ENCODE measurements around the gene DUOXA1. TPM values are rescaled to one million over a fixed set of nuclear protein-coding genes. Genes with fewer than 3 reads are reported as not detected.

Gene DUOXA1
- polyA plus RNA-seq, 4 donors = 0.18 to 0.89 (median 0.37) TPM

DNA sequence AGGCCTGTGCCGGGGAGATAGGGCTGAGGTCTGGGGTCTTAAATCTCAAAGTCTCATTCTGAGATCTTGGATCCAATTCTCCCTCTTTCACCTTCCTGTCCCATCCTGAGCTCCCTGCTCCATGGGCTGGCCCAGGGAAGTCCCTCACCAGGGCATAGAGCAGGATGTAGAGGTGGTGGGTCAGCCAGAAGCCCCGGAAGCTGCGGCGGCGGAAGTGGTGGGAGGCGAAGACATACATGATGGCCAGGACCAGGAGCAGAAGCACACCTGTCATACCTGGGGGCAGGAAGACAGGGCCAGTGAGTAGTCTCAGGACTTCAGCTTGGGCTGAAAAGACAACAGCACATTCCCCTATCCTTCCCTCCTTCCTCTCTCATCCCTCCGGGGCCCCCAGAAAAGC, 32.2 kb downstream of the DUOXA1 start:
- H3K9me3 ChIP-seq (ENCODE audit: control insufficient read depth in 2 of 2, insufficient read depth in 1 of 2, low read depth in 1 of 2, low read length in 1 of 2) = no peaks in the 10 kb centered on the region
- DNase-seq (no peak), FAIRE-seq (no peak)
- H3K4me1 ChIP-seq (ENCODE audit: control insufficient read depth in 3 of 3, insufficient read depth in 2 of 3, low read depth in 1 of 3, low read length in 2 of 3) = no peaks in the 10 kb centered on the region
- H3K36me3 ChIP-seq (ENCODE audit: control insufficient read depth in 3 of 3, insufficient read depth in 2 of 3, low read depth in 1 of 3, low read length in 3 of 3) = no peaks in the 10 kb centered on the region
- peaks cover 0 to 9% (median 0%) of the 10 kb centered on the region in 3 donors for H3K27me3 ChIP-seq (ENCODE audit: control insufficient read depth in 3 of 3, insufficient read depth in 3 of 3, low read length in 3 of 3)
- H3K4me3 ChIP-seq (ENCODE audit: low read depth in 1 of 3, low read length in 3 of 3) = no peak overlapping the region
- 93 to 97% (median 95%) methylated on average over 7 of the region's 7 CpGs for WGBS, 3 donors
- no peak overlapping the region for H3K27ac ChIP-seq (ENCODE audit: low read depth in 1 of 3, low read length in 2 of 3)

DNA sequence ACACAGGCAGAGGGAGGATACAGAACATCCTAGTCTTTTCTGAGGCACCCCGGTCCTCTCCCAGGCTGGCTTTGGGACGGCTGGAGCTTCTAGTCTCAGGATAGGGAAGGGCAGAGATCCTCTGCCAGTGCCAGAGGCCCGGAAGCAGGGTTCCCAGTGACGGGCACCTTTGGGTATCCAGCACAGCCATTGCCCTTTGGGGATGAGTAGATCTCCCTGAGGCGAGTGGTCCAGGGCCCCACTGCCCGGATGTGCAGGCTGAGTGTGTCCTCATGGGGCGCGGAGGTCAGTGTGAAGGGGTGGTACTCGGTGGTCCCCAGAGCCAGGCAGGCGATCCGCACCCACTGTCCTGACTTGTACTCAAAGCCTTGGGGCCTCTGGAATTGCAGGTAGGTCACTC, 34.0 kb downstream of the DUOXA1 start:
- DNase-seq (no peak), FAIRE-seq (no peak)
- no peak overlapping the region for H3K27ac ChIP-seq (ENCODE audit: low read depth in 1 of 3, low read length in 2 of 3)
- no peaks in the 10 kb centered on the region for H3K4me1 ChIP-seq (ENCODE audit: control insufficient read depth in 3 of 3, insufficient read depth in 2 of 3, low read depth in 1 of 3, low read length in 2 of 3)
- no peaks in the 10 kb centered on the region for H3K36me3 ChIP-seq (ENCODE audit: control insufficient read depth in 3 of 3, insufficient read depth in 2 of 3, low read depth in 1 of 3, low read length in 3 of 3)
- WGBS, 3 donors = 83 to 95% (median 93%) methylated on average over 11 of the region's 11 CpGs
- H3K4me3 ChIP-seq (ENCODE audit: low read depth in 1 of 3, low read length in 3 of 3) = no peak overlapping the region
- no peaks in the 10 kb centered on the region for H3K9me3 ChIP-seq (ENCODE audit: control insufficient read depth in 2 of 2, insufficient read depth in 1 of 2, low read depth in 1 of 2, low read length in 1 of 2)
- peaks cover 0 to 11% (median 0%) of the 10 kb centered on the region in 3 donors for H3K27me3 ChIP-seq (ENCODE audit: control insufficient read depth in 3 of 3, insufficient read depth in 3 of 3, low read length in 3 of 3)

DNA sequence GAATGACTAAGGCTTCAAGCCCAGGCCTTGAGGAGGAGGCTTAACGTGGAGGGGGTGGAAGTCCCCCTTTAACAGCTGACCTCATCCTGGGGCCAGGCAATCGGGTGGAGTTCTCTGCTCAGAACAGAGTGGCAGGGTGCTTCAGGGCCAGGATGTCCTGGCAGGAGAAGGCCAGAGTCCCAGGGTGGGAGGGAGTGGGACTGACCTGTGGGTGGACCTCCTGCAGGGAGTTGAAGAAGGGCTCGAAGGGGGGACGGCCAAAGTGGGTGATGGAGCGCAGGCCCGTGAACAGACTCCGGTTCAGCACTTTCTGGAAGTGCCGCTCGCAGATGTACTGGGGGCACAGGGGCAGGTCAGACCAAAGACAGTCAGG, 35.3 kb downstream of the DUOXA1 start:
- no peaks in the 10 kb centered on the region for H3K4me1 ChIP-seq (ENCODE audit: control insufficient read depth in 3 of 3, insufficient read depth in 2 of 3, low read depth in 1 of 3, low read length in 2 of 3)
- H3K9me3 ChIP-seq (ENCODE audit: control insufficient read depth in 2 of 2, insufficient read depth in 1 of 2, low read depth in 1 of 2, low read length in 1 of 2) = no peaks in the 10 kb centered on the region
- FAIRE-seq (no peak), DNase-seq (no peak)
- H3K27ac ChIP-seq (ENCODE audit: low read depth in 1 of 3, low read length in 2 of 3) = no peak overlapping the region
- H3K4me3 ChIP-seq (ENCODE audit: low read depth in 1 of 3, low read length in 3 of 3) = no peak overlapping the region
- H3K27me3 ChIP-seq (ENCODE audit: control insufficient read depth in 3 of 3, insufficient read depth in 3 of 3, low read length in 3 of 3) = peaks cover 0 to 10% (median 0%) of the 10 kb centered on the region in 3 donors
- H3K36me3 ChIP-seq (ENCODE audit: control insufficient read depth in 3 of 3, insufficient read depth in 2 of 3, low read depth in 1 of 3, low read length in 3 of 3) = no peaks in the 10 kb centered on the region
- 80 to 86% (median 83%) methylated on average over 9 of the region's 9 CpGs for WGBS, 3 donors

DNA sequence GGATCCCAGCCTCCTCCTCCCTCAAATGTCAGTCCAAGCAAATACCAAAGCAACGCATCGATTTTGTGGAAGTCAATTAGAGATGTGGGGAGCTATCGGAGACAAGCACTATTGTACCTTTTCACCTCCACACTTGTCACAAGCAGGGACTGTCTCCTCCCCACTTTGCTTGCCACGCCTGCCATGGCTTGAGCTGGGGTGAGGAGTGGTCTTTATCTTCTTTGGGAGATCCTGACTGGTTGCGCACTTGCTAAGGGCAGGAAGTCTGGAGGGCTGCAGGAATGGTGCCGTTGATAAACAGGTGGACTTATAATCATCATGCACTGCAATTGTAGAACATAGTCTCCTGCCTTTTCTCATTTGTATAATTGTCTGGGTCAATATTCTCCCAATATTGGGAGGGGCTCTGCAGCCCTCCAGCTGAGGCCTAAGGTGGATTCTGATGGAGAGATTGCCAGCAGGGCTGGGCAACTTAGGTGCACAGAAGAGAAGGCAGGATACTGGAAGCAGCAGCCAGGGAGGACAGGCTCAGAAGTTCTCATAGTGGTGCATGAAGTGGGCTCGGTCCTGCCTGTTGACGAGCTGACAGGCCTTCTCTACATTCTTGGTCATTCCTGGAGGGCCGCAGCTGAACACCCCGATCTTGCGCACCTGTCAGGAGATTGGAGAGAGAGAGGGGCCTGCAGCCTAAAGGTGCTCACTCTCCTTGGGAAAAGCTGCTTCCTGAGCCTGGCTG, 35.9 kb downstream of the DUOXA1 start:
- H3K9me3 ChIP-seq (ENCODE audit: control insufficient read depth in 2 of 2, insufficient read depth in 1 of 2, low read depth in 1 of 2, low read length in 1 of 2) = no peaks in the 10 kb centered on the region
- no peak for DNase-seq

DNA sequence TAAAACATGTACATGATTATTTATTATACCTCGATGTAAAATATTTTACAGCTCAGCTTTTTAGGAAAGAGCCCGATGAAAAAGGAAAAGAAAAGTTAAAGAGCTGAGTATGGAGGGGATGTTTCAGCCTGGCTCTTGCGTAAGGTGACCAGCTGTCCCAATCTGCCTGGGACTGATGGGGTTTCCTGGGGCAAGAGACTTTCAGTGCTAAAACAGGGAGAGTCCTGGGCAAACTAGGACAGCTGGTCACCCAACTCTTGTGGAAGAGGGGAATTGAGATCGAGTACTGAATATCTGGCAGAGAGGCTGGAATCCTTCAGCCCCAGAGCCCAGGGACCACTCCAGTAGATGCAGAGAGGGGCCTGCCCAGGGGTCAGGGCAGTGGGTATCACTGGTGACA, 36.7 kb downstream of the DUOXA1 start:
- Histone ChIP-seq H3K9me3 (ENCODE audit: control insufficient read depth in 2 of 2, insufficient read depth in 1 of 2, low read depth in 1 of 2, low read length in 1 of 2) (no peaks in the 10 kb centered on the region), H3K4me3 (ENCODE audit: low read depth in 1 of 3, low read length in 3 of 3) (no peak overlapping the region), H3K27me3 (ENCODE audit: control insufficient read depth in 3 of 3, insufficient read depth in 3 of 3, low read length in 3 of 3) (peaks cover 0 to 13% (median 0%) of the 10 kb centered on the region in 3 donors), H3K27ac (ENCODE audit: low read depth in 1 of 3, low read length in 2 of 3) (no peak overlapping the region), H3K36me3 (ENCODE audit: control insufficient read depth in 3 of 3, insufficient read depth in 2 of 3, low read depth in 1 of 3, low read length in 3 of 3) (no peaks in the 10 kb centered on the region), H3K4me1 (ENCODE audit: control insufficient read depth in 3 of 3, insufficient read depth in 2 of 3, low read depth in 1 of 3, low read length in 2 of 3) (no peaks in the 10 kb centered on the region)
- FAIRE-seq (no peak), DNase-seq (no peak)
- 82 to 91% (median 89%) methylated on average over 4 of the region's 4 CpGs for WGBS, 3 donors

More for the DNA sequence above, 35.9 kb downstream of the DUOXA1 start:
- 84 to 90% (median 87%) methylated on average over 11 of the region's 11 CpGs for WGBS, 3 donors
- H3K27ac ChIP-seq (ENCODE audit: low read depth in 1 of 3, low read length in 2 of 3) = no peak overlapping the region
- no peaks in the 10 kb centered on the region for H3K36me3 ChIP-seq (ENCODE audit: control insufficient read depth in 3 of 3, insufficient read depth in 2 of 3, low read depth in 1 of 3, low read length in 3 of 3)
- no peaks in the 10 kb centered on the region for H3K4me1 ChIP-seq (ENCODE audit: control insufficient read depth in 3 of 3, insufficient read depth in 2 of 3, low read depth in 1 of 3, low read length in 2 of 3)
- no peak for FAIRE-seq
- H3K27me3 ChIP-seq (ENCODE audit: control insufficient read depth in 3 of 3, insufficient read depth in 3 of 3, low read length in 3 of 3) = peaks cover 0 to 11% (median 0%) of the 10 kb centered on the region in 3 donors
- H3K4me3 ChIP-seq (ENCODE audit: low read depth in 1 of 3, low read length in 3 of 3) = no peak overlapping the region

DNA sequence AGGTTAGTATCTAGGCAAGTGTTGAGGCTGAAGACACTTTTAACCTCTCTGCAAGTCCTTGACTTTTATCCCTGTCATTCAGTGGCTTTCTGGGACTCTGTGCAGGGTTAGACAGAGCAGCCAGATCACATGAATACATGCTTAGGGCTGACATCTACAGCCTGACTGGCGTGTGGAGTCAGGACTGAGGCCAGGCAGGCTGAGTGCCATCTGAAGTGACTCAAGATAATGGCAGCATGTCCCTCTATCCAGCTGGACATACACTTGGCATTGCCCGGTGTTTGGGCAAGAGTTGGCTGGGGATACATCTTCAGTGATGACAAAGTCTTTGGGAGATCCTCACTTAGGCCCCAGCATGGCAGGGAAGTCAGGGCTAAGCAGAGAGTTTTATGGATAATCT, 38.1 kb downstream of the DUOXA1 start:
- peaks cover 0 to 25% (median 0%) of the 10 kb centered on the region in 3 donors for H3K27me3 ChIP-seq (ENCODE audit: control insufficient read depth in 3 of 3, insufficient read depth in 3 of 3, low read length in 3 of 3)
- no peak for DNase-seq
- WGBS, 3 donors = 79 to 93% (median 86%) methylated on average over 2 of the region's 2 CpGs
- no peak for FAIRE-seq
- no peaks in the 10 kb centered on the region for H3K36me3 ChIP-seq (ENCODE audit: control insufficient read depth in 3 of 3, insufficient read depth in 2 of 3, low read depth in 1 of 3, low read length in 3 of 3)
- no peak overlapping the region for H3K27ac ChIP-seq (ENCODE audit: low read depth in 1 of 3, low read length in 2 of 3)
- no peaks in the 10 kb centered on the region for H3K4me1 ChIP-seq (ENCODE audit: control insufficient read depth in 3 of 3, insufficient read depth in 2 of 3, low read depth in 1 of 3, low read length in 2 of 3)
- H3K4me3 ChIP-seq (ENCODE audit: low read depth in 1 of 3, low read length in 3 of 3) = no peak overlapping the region
- no peaks in the 10 kb centered on the region for H3K9me3 ChIP-seq (ENCODE audit: control insufficient read depth in 2 of 2, insufficient read depth in 1 of 2, low read depth in 1 of 2, low read length in 1 of 2)

DNA sequence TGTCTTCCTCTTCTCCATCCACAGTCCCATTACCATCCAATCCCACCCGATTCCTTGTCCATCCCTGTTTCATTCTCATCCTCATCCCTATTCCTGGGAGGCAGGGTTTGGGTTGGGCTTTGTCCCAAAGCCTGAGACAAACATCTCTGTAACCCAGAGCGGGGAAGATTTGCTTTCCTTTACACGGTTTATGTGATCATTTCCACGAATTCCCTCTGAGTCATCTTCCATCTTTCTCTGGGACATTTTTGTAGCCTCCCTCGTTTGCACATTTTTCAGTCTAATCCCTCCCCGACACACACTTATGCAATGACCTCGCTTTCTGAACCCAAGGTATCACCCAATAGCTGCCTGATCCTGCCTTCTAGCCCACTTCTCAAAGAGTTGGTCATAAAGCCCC, 38.5 kb downstream of the DUOXA1 start:
- H3K27me3 ChIP-seq (ENCODE audit: control insufficient read depth in 3 of 3, insufficient read depth in 3 of 3, low read length in 3 of 3) = peaks cover 0 to 25% (median 0%) of the 10 kb centered on the region in 3 donors
- H3K9me3 ChIP-seq (ENCODE audit: control insufficient read depth in 2 of 2, insufficient read depth in 1 of 2, low read depth in 1 of 2, low read length in 1 of 2) = no peaks in the 10 kb centered on the region
- no peak overlapping the region for H3K4me3 ChIP-seq (ENCODE audit: low read depth in 1 of 3, low read length in 3 of 3)
- DNase-seq (no peak), FAIRE-seq (no peak)
- H3K27ac ChIP-seq (ENCODE audit: low read depth in 1 of 3, low read length in 2 of 3) = no peak overlapping the region
- H3K36me3 ChIP-seq (ENCODE audit: control insufficient read depth in 3 of 3, insufficient read depth in 2 of 3, low read depth in 1 of 3, low read length in 3 of 3) = no peaks in the 10 kb centered on the region
- H3K4me1 ChIP-seq (ENCODE audit: control insufficient read depth in 3 of 3, insufficient read depth in 2 of 3, low read depth in 1 of 3, low read length in 2 of 3) = no peaks in the 10 kb centered on the region
- 55 to 61% (median 61%) methylated on average over 7 of the region's 7 CpGs for WGBS, 3 donors

DNA sequence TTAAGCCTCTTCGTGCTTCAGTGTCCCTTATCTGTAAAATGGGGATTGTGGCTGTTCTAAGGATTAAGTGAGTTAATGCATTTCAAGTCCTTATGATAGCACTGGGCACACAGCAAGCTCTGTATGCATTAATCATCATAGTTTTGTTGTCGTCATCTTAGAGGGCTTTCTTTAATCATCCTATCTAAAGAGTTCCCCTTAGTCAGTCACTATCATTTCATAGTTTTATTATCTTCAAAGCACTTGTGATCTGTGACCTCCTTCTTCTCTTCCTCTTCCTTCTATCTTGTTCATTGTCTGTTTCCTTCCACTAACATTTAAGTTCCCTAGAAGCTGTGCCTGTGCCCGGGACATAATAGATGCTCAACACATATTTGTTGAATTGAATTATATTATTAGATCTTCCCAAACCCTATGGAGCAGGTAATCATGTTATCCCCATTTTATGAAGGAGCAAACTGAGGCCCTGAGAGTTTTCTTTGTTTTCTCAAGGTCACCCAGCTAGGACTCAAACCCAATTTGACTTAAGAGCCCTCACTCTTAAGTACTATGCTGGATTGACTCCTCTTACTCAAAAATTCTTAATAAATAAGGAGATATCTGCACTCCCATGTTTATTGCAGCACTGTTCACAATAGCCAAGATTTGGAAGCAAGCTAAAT, 39.8 kb downstream of the DUOXA1 start:
- H3K27me3 ChIP-seq (ENCODE audit: control insufficient read depth in 3 of 3, insufficient read depth in 3 of 3, low read length in 3 of 3) = peaks cover 0 to 25% (median 0%) of the 10 kb centered on the region in 3 donors
- H3K4me3 ChIP-seq (ENCODE audit: low read depth in 1 of 3, low read length in 3 of 3) = no peak overlapping the region
- no peaks in the 10 kb centered on the region for H3K36me3 ChIP-seq (ENCODE audit: control insufficient read depth in 3 of 3, insufficient read depth in 2 of 3, low read depth in 1 of 3, low read length in 3 of 3)
- no peaks in the 10 kb centered on the region for H3K4me1 ChIP-seq (ENCODE audit: control insufficient read depth in 3 of 3, insufficient read depth in 2 of 3, low read depth in 1 of 3, low read length in 2 of 3)
- WGBS, 3 donors = 52 to 55% (median 53%) methylated on average over 3 of the region's 3 CpGs
- no peak for FAIRE-seq
- DNase-seq = no peak
- H3K27ac ChIP-seq (ENCODE audit: low read depth in 1 of 3, low read length in 2 of 3) = no peak overlapping the region
- H3K9me3 ChIP-seq (ENCODE audit: control insufficient read depth in 2 of 2, insufficient read depth in 1 of 2, low read depth in 1 of 2, low read length in 1 of 2) = no peaks in the 10 kb centered on the region

All from small intestine (tissue), 7 donors.